22Rv1 (cell line): ENCODE measurements around the gene AKAP9.
"Not testable (repeated sequence)": the region's sequence is repeated elsewhere in the genome, so short reads cannot be mapped to it uniquely, and the experiment has no call there.

ENCODE experiments used
- H3K27ac ChIP-seq: fragments of 450-650 bp; 2 replicates; pipeline ENCODE4 v1.5.1; 2017
- CTCF ChIP-seq: fragments of 450-650 bp; IDR thresholded peaks from 2 replicates; pipeline ENCODE4 v1.5.1; 2017; ENCODE audit warnings: mild to moderate bottlenecking
- ZFX ChIP-seq: fragments of 450-650 bp; IDR thresholded peaks from 2 replicates; pipeline ENCODE4 v1.6.1; 2017; ENCODE audit warnings: antibody characterized with exemption, borderline replicate concordance

The AKAP9 gene

GRCh38 chr7:92134271-92135051 is 193.8 kb downstream of the AKAP9 start, which contains the start of gene CYP51A1:
Gene CYP51A1, minus strand, starts transcription at chr7:92134477. Its CDS starts 113 bp downstream, at chr7:92134364.
- H3K27ac ChIP-seq = peak within 1 kb of the TSS; percentile 88
- TF ChIP-seq CTCF (no peak), ZFX (no peak)

GRCh38 chr7:92135052-92135889 is 194.6 kb downstream of the AKAP9 start:
- no peak for TF ChIP-seq ZFX
- TF ChIP-seq CTCF = no peak
- H3K27ac ChIP-seq = peak overlapping the region; percentile 88

GRCh38 chr7:92137557-92137956 is 196.9 kb downstream of the AKAP9 start:
- TF ChIP-seq CTCF = no peak
- H3K27ac ChIP-seq = no peak overlapping the region

GRCh38 chr7:92141161-92141560 is 200.5 kb downstream of the AKAP9 start:
- TF ChIP-seq CTCF (no peak), ZFX (no peak)
- no peak overlapping the region for H3K27ac ChIP-seq

- not testable (repeated sequence) for H3K27ac ChIP-seq
These were observed 202.1 kb downstream of the AKAP9 start for GRCh38 chr7:92142791-92143190.

GRCh38 chr7:92143192-92143880 is 202.7 kb downstream of the AKAP9 start:
- not testable (repeated sequence) for H3K27ac ChIP-seq

GRCh38 chr7:92149736-92150239 is 209.1 kb downstream of the AKAP9 start:
- TF ChIP-seq ZFX (no peak), CTCF (no peak)
- H3K27ac ChIP-seq = no peak overlapping the region
